Spleen (tissue), 11 donors: ENCODE data around the gene AMIGO3. TPM values are rescaled to one million over a fixed set of nuclear protein-coding genes. Genes with fewer than 3 reads are reported as not detected.

Experiments
- DNase-seq: peaks from one replicate; pipeline ENCODE4 v3.0.0-alpha.2; 2020
- H3K27ac ChIP-seq, 8 donors: fragments of 200-600 bp; sonication (generic) in 7 of 8; 1 replicate in 4 of 8; 2 replicates in 4 of 8; pipeline versions ENCODE4 v1.5.0 to v1.8.0; 2016 to 2021; ENCODE audit warnings: inconsistent platforms in 4 of 8, mild to moderate bottlenecking in 4 of 8, moderate library complexity in 1 of 8
- H3K27me3 ChIP-seq, 7 donors: fragments of 200-600 bp; sonication (generic) in 6 of 7; replicated peaks in 1 of 7; 1 replicate in 4 of 7; 2 replicates in 3 of 7; pipeline versions ENCODE4 v1.5.0 to v1.8.0; 2016 to 2021; ENCODE audit warnings: inconsistent platforms in 3 of 7, mild to moderate bottlenecking in 1 of 7
- H3K36me3 ChIP-seq, 6 donors: fragments of 200-600 bp; sonication (generic) in 5 of 6; 1 replicate in 4 of 6; 2 replicates in 2 of 6; pipeline versions ENCODE4 v1.5.0 to v1.8.0; 2016 to 2021; ENCODE audit warnings: inconsistent platforms in 2 of 6
- H3K4me1 ChIP-seq, 6 donors: fragments of 200-600 bp; sonication (generic) in 5 of 6; 1 replicate in 3 of 6; 2 replicates in 3 of 6; pipeline versions ENCODE4 v1.5.0 to v1.8.0; 2016 to 2021; ENCODE audit warnings: inconsistent platforms in 3 of 6
- H3K4me3 ChIP-seq, 8 donors: fragments of 200-600 bp; sonication (generic) in 7 of 8; 1 replicate in 4 of 8; 2 replicates in 4 of 8; pipeline versions ENCODE4 v1.5.0 to v1.8.0; 2016 to 2021; ENCODE audit warnings: inconsistent platforms in 4 of 8, mild to moderate bottlenecking in 4 of 8, moderate library complexity in 2 of 8
- H3K9me3 ChIP-seq, 8 donors: fragments of 200-600 bp; sonication (generic) in 7 of 8; 1 replicate in 4 of 8; 2 replicates in 4 of 8; pipeline versions ENCODE4 v1.5.0 to v1.8.0; 2016 to 2021; ENCODE audit warnings: inconsistent platforms in 4 of 8
- POLR2A ChIP-seq, 3 donors: fragments of 450-650 bp; IDR thresholded peaks; one replicate each; pipeline ENCODE4 v1.5.1; 2017; ENCODE audit warnings: antibody characterized with exemption in 3 of 3, mild to moderate bottlenecking in 1 of 3
- POLR2AphosphoS5 ChIP-seq, 3 donors: sonication (generic); formaldehyde crosslinking; IDR thresholded peaks; one replicate each; pipeline ENCODE4 v1.5.1; 2017; ENCODE audit warnings: antibody characterized with exemption in 3 of 3
- WGBS, 5 donors: extraction: QIAGEN DNeasy Blood & Tissue Kit in 3 of 5; methylation state at CpG; one replicate each; pipeline versions ENCODE4 v1.1.5 to v1.1.7; 2013 to 2018; 5-methylcytosine and 5-hydroxymethylcytosine counted together
- intact Hi-C: fragments of 100-400 bp; cut with DNase I; formaldehyde crosslinking; loops from one replicate; pipeline ENCODE4 v1.15.0; 2023; ENCODE audit warnings: low total_unique reads
- polyA plus RNA-seq, 3 donors: library from polyadenylated mRNA; stranded (reverse); fragments of 200-250 nt; gene quantifications; one replicate each; pipeline ENCODE4 v1.2.1, GENCODE V29; 2013
- total RNA-seq, 7 donors: library from RNA; depleted of rRNA in 3 of 7; stranded (reverse); fragments of >200 nt in 3 of 7; fragmentation: NEBNext Ultra II Directional in 4 of 7; extraction: Animal tissue kit (Norgen Biotek cat#: 25700) in 4 of 7; gene quantifications; one replicate each; pipeline versions ENCODE4 v1.1.0 to v1.2.1, GENCODE V29; 2016 to 2021
- TF ChIP-seq, protein P1 (sequence below), 11 experiments: fragments of 200-600 bp in 7 of 11; fragments of 450-650 bp in 4 of 11; sonication (generic) in 4 of 11; IDR thresholded peaks in 8 of 11; conservative IDR thresholded peaks in 3 of 11; 1 replicate in 7 of 11; 2 replicates in 4 of 11; pipeline versions ENCODE4 v1.4.0 to v1.8.0; 2016 to 2021; ENCODE audit warnings: antibody characterized with exemption in 11 of 11, inconsistent platforms in 4 of 11, mild to moderate bottlenecking in 1 of 11
- donor health status: healthy with polysubstance abuse.
- donor health status: DM: no; HTN: no; CAD: no; lungs with moderate emphysema.
- donor health status: DM: no; HTN: no; CAD: no.
- donor health status: Bipolar disorder and iron deficiency.
- donor health status: healthy.
- donor health status: DM: no; HTN: no; CAD: no.
- donor health status: DM: yes; HTN: yes; CAD: no.

AMIGO3 gene
- total and polyA plus RNA-seq, 10 donors, result 0.23 to 1.6 (median 0.95) TPM; not detected in 4

- TF ChIP-seq, protein P1, sequence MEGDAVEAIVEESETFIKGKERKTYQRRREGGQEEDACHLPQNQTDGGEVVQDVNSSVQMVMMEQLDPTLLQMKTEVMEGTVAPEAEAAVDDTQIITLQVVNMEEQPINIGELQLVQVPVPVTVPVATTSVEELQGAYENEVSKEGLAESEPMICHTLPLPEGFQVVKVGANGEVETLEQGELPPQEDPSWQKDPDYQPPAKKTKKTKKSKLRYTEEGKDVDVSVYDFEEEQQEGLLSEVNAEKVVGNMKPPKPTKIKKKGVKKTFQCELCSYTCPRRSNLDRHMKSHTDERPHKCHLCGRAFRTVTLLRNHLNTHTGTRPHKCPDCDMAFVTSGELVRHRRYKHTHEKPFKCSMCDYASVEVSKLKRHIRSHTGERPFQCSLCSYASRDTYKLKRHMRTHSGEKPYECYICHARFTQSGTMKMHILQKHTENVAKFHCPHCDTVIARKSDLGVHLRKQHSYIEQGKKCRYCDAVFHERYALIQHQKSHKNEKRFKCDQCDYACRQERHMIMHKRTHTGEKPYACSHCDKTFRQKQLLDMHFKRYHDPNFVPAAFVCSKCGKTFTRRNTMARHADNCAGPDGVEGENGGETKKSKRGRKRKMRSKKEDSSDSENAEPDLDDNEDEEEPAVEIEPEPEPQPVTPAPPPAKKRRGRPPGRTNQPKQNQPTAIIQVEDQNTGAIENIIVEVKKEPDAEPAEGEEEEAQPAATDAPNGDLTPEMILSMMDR (IDR thresholded peaks at IDR 0.05 in 8 of 11, conservative IDR thresholded peaks at IDR 0.05 in 3 of 11), result no peak
- TF ChIP-seq POLR2AphosphoS5 (IDR thresholded peaks at IDR 0.05) (peak in 1 of 3 donors; percentile 20), POLR2A (IDR thresholded peaks at IDR 0.05) (no peak)
- Histone ChIP-seq H3K27me3 (peaks cover 0 to 12% (median 0%) of the 10 kb centered on the region in 7 donors), H3K9me3 (no peaks in the 10 kb centered on the region), H3K36me3 (peaks cover 0 to 86% (median 76%) of the 10 kb centered on the region in 6 donors), H3K4me3 (no peak overlapping the region), H3K27ac (no peak overlapping the region), H3K4me1 (peaks cover 0 to 24% (median 8%) of the 10 kb centered on the region in 6 donors)
- no peak for DNase-seq
- intact Hi-C loops, result no loop called here
- 81 to 92% (median 87%) methylated on average over 4 of the region's 4 CpGs for WGBS, 5 donors
Observed at GRCh38 chr3:49681543-49681942, 37.9 kb downstream of the AMIGO3 start.

DNA sequence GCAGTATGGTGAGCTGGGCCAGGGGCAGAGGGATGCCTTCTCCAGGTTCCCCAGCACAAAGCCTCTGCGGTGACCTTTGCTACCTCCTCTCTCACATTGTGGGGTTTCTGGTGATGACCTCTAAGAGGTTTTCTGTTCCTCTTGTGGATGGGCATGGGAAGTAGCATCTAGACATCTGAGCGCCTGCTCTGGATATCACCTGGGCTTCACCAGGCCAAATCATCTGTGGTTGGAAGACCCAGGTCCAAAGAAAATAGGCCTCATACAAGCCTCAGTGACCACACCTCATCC is 38.3 kb downstream of the AMIGO3 start:
- TF ChIP-seq POLR2AphosphoS5 (IDR thresholded peaks at IDR 0.05) (no peak), POLR2A (IDR thresholded peaks at IDR 0.05) (no peak)
- TF ChIP-seq, protein P1 (IDR thresholded peaks at IDR 0.05 in 8 of 11, conservative IDR thresholded peaks at IDR 0.05 in 3 of 11), result no peak
- no peak for DNase-seq
- Histone ChIP-seq H3K4me1 (peaks cover 0 to 24% (median 5%) of the 10 kb centered on the region in 6 donors), H3K27ac (no peak overlapping the region), H3K9me3 (no peaks in the 10 kb centered on the region), H3K36me3 (peaks cover 0 to 90% (median 79%) of the 10 kb centered on the region in 6 donors), H3K27me3 (peaks cover 0 to 8% (median 0%) of the 10 kb centered on the region in 7 donors), H3K4me3 (no peak overlapping the region)
- intact Hi-C loops, result no loop called here
- WGBS, 5 donors, result 87 to 97% (median 92%) methylated on average over 2 of the region's 2 CpGs

- Histone ChIP-seq H3K4me1 (peaks cover 0 to 24% (median 4%) of the 10 kb centered on the region in 6 donors), H3K27me3 (peaks cover 0 to 3% (median 0%) of the 10 kb centered on the region in 7 donors), H3K4me3 (no peak overlapping the region), H3K27ac (no peak overlapping the region), H3K9me3 (no peaks in the 10 kb centered on the region), H3K36me3 (peaks cover 0 to 95% (median 84%) of the 10 kb centered on the region in 6 donors)
- intact Hi-C loops, result no loop called here
- TF ChIP-seq POLR2A (IDR thresholded peaks at IDR 0.05) (no peak), POLR2AphosphoS5 (IDR thresholded peaks at IDR 0.05) (peak in 1 of 3 donors; percentile 2)
- TF ChIP-seq, protein P1 (IDR thresholded peaks at IDR 0.05 in 8 of 11, conservative IDR thresholded peaks at IDR 0.05 in 3 of 11), result no peak
- no peak for DNase-seq
- WGBS, 5 donors, result 92 to 98% (median 95%) methylated on average over 4 to 7 of the region's 7 CpGs
Observed at GRCh38 chr3:49680493-49681231, 38.8 kb downstream of the AMIGO3 start.

GRCh38 chr3:49675912-49676311 is 43.6 kb downstream of the AMIGO3 start:
- Histone ChIP-seq H3K36me3 (peaks cover 0 to 56% (median 51%) of the 10 kb centered on the region in 6 donors), H3K27me3 (no peaks in the 10 kb centered on the region), H3K4me1 (peaks cover 10 to 57% (median 24%) of the 10 kb centered on the region in 6 donors), H3K27ac (no peak overlapping the region), H3K4me3 (no peak overlapping the region), H3K9me3 (no peaks in the 10 kb centered on the region)
- intact Hi-C loops, result no loop called here
- TF ChIP-seq POLR2AphosphoS5 (IDR thresholded peaks at IDR 0.05), result no peak
- TF ChIP-seq, protein P1 (IDR thresholded peaks at IDR 0.05 in 8 of 11, conservative IDR thresholded peaks at IDR 0.05 in 3 of 11), result no peak
- no peak for TF ChIP-seq POLR2A (IDR thresholded peaks at IDR 0.05)
- WGBS, 5 donors, result 92 to 97% (median 96%) methylated on average over 8 to 11 of the region's 11 CpGs
- no peak for DNase-seq
